K562 (cell line): ENCODE measurements around the gene USP43. TPM values are rescaled to one million over a fixed set of nuclear protein-coding genes. Genes with fewer than 3 reads are reported as not detected.

Source experiments
- ATAC-seq: fragments of 200-7000 bp; cut with Tn5 transposase; 3 replicates; pipeline ENCODE4 v1.9.1; 2020; ENCODE audit warnings: moderate library complexity
- BruUV-seq: library from RNA; stranded (reverse); fragments of 400-500 nt; replicated peaks from 2 replicates; lab custom pipeline; 2021; lab: Mats Ljungman, UMichigan
- CTCF ChIA-PET: fragments of 300-600 bp; formaldehyde crosslinking; extraction: SDS; loops from one replicate; lab custom pipeline; 2021; ENCODE audit warnings: low intra/inter-chr PET ratio; lab: Yijun Ruan, JAX
- POLR2A ChIA-PET: fragments of 300-600, 350-650 bp; sonication (Branson Sonifier 250); formaldehyde crosslinking; extraction: SDS; loops from one replicate; lab custom pipeline; 2021; ENCODE audit warnings: antibody characterized with exemption, inconsistent platforms; lab: Yijun Ruan, JAX
- DNase-seq, 4 experiments: peaks; one replicate each; pipeline versions ENCODE4 v3.0.0 to v3.0.0-alpha.2; 2011 to 2018; ENCODE audit warnings: low spot score in 3 of 4, mixed read lengths in 3 of 4; ENCODE audit errors: extremely low read depth in 1 of 4
- FAIRE-seq: peaks from 2 replicates; lab custom pipeline; 2011; peaks lifted over from hg19 to GRCh38; lab: Jason Lieb, UNC
- H2AFZ ChIP-seq: 2 replicates; pipeline ENCODE4 v1.6.0; 2011; ENCODE audit warnings: low read depth, low read length, control low read depth, inconsistent platforms
- H3K27ac ChIP-seq: fragments of 200-600 bp; 3 replicates; pipeline ENCODE4 v1.8.0; 2011; ENCODE audit warnings: low read depth, mild to moderate bottlenecking, control low read depth, inconsistent platforms, low read length, moderate library complexity, mixed read lengths; ENCODE audit errors: extremely low read depth
- H3K27me3 ChIP-seq, 2 experiments: fragments of 300-600 bp in 1 of 2; 2 replicates in 1 of 2; 3 replicates in 1 of 2; pipeline versions ENCODE4 v1.6.0 to v1.8.0; 2011; ENCODE audit warnings: inconsistent platforms in 2 of 2, low read length in 2 of 2, mild to moderate bottlenecking in 1 of 2, mixed read lengths in 1 of 2, moderate library complexity in 1 of 2; ENCODE audit not compliant: control insufficient read depth in 2 of 2, insufficient read depth in 2 of 2
- H3K36me3 ChIP-seq: fragments of 300-600 bp; 3 replicates; pipeline ENCODE4 v1.8.0; 2011; ENCODE audit warnings: mild to moderate bottlenecking, low read length, inconsistent platforms; ENCODE audit not compliant: control insufficient read depth, insufficient read depth
- H3K4me1 ChIP-seq, 2 experiments: fragments of 200-600 bp in 1 of 2; replicated peaks in 1 of 2; 2 replicates in 1 of 2; 3 replicates in 1 of 2; pipeline versions ENCODE4 v1.5.1 to v1.8.0; 2011; ENCODE audit warnings: inconsistent platforms in 2 of 2, low read length in 2 of 2, mild to moderate bottlenecking in 1 of 2, mixed read lengths in 1 of 2, moderate library complexity in 1 of 2; ENCODE audit not compliant: control insufficient read depth in 2 of 2, insufficient read depth in 2 of 2
- H3K4me2 ChIP-seq: 2 replicates; pipeline ENCODE4 v1.6.1; 2011; ENCODE audit warnings: low read length, control low read depth, inconsistent platforms, mixed read lengths; ENCODE audit not compliant: insufficient read depth
- H3K4me3 ChIP-seq: fragments of 200-600 bp; sonication (generic), shearing (Covaris generic); 2 replicates; pipeline ENCODE4 v1.5.1; 2016; ENCODE audit warnings: control low read depth, inconsistent platforms
- H3K79me2 ChIP-seq: fragments of 200-600 bp; 3 replicates; pipeline ENCODE4 v1.8.0; 2011; ENCODE audit warnings: low read length, inconsistent platforms; ENCODE audit not compliant: control insufficient read depth, insufficient read depth
- H3K9ac ChIP-seq, 2 experiments: 2 replicates each; pipeline versions ENCODE4 v1.6.0 to v1.6.1; 2011; ENCODE audit warnings: low read depth in 2 of 2, low read length in 2 of 2, control low read depth in 1 of 2, inconsistent platforms in 1 of 2, mild to moderate bottlenecking in 1 of 2, mixed read lengths in 1 of 2; ENCODE audit not compliant: insufficient read depth in 1 of 2
- H3K9me1 ChIP-seq: one replicate; pipeline ENCODE4 v1.6.0; 2011; ENCODE audit warnings: inconsistent platforms, mild to moderate bottlenecking, low read length, moderate library complexity; ENCODE audit not compliant: control insufficient read depth, insufficient read depth
- H3K9me3 ChIP-seq: replicated peaks from 2 replicates; pipeline ENCODE4 v1.5.1; 2011; ENCODE audit warnings: low read depth, low read length, inconsistent platforms; ENCODE audit not compliant: control insufficient read depth, insufficient read depth
- H4K20me1 ChIP-seq: replicated peaks from 2 replicates; pipeline ENCODE4 v1.6.1; 2011; ENCODE audit warnings: low read length, inconsistent platforms, mixed read lengths; ENCODE audit not compliant: control insufficient read depth, insufficient read depth
- BCL6 ChIP-seq: fragments of 250-450 bp; sonication (Bioruptor Pico); IDR thresholded peaks from 2 replicates; pipeline ENCODE4 v1.4.0; 2020
- COPS2 ChIP-seq: fragments of 450-650 bp; conservative IDR thresholded peaks from 2 replicates; pipeline ENCODE4 v1.6.1; 2016; ENCODE audit warnings: mild to moderate bottlenecking, moderate library complexity
- GABPA ChIP-seq: fragments of 200-800 bp; sonication (Bioruptor generic); conservative IDR thresholded peaks from 2 replicates; pipeline ENCODE4 v1.6.1; 2016; ENCODE audit warnings: low read depth, missing genetic modification characterization, missing compliant biosample characterization
- GATA2 ChIP-seq: sonication (generic); formaldehyde crosslinking; IDR thresholded peaks from 2 replicates; pipeline ENCODE4 v1.4.0; 2020; ENCODE audit warnings: mild to moderate bottlenecking, missing genetic modification reagents
- TFE3 ChIP-seq: fragments of 450-650 bp; formaldehyde crosslinking; IDR thresholded peaks from 2 replicates; pipeline ENCODE4 v1.4.0; 2020; ENCODE audit warnings: mild to moderate bottlenecking, mixed read lengths
- XRCC3 ChIP-seq: fragments of 450-650 bp; IDR thresholded peaks from 2 replicates; pipeline ENCODE4 v1.6.1; 2017; ENCODE audit warnings: mild to moderate bottlenecking, moderate library complexity
- WGBS: fragments of 100-300 bp; shearing (Covaris generic); methylation state at CpG from one replicate; pipeline ENCODE4 v1.1.6; 2016; ENCODE audit warnings: low coverage, mixed read lengths; ENCODE audit not compliant: insufficient coverage; ENCODE audit errors: missing lambda C conversion rate; 5-methylcytosine and 5-hydroxymethylcytosine counted together
- in situ Hi-C: fragments of 300-500 bp; cut with MboI; formaldehyde crosslinking; loops from 4 replicates; pipeline ENCODE4 v1.15.0; 2018; ENCODE audit warnings: inconsistent platforms, mixed read lengths
- intact Hi-C: fragments of 100-400 bp; cut with micrococcal nuclease; formaldehyde crosslinking; loops from 2 replicates; pipeline ENCODE4 v1.14.2; 2022
- polyA plus RNA-seq, 8 experiments: library from polyadenylated mRNA; depleted of rRNA in 4 of 8; stranded (reverse) in 5 of 8; unstranded in 3 of 8; fragments of >200 nt; fragmentation: Nextera tagmentation in 2 of 8; fragmentation: Illumina TruSeq in 1 of 8; extraction: Ambion mirVana in 2 of 8; extraction: Trizol in 1 of 8; gene quantifications; 2 replicates each; pipeline versions ENCODE4 v1.2.1 to v1.2.3, GENCODE V29; 2011 to 2014; ENCODE audit warnings: inconsistent platforms in 1 of 8, missing spikeins in 1 of 8
- total RNA-seq, 7 experiments: library from RNA; depleted of rRNA in 6 of 7; stranded (reverse); fragments of >200 nt in 6 of 7; fragmentation: Illumina TruSeq in 2 of 7; extraction: Trizol in 2 of 7; gene quantifications; 2 replicates each; pipeline versions ENCODE4 v1.2.1 to v1.2.3, GENCODE V29; 2011 to 2021; ENCODE audit warnings: low replicate concordance in 1 of 7
- TF ChIP-seq, protein P1 (sequence below): sonication (generic); formaldehyde crosslinking; IDR thresholded peaks from 2 replicates; pipeline ENCODE4 v1.8.0; 2022; ENCODE audit warnings: mild to moderate bottlenecking, missing genetic modification reagents, borderline replicate concordance

USP43 gene
- total and polyA plus RNA-seq, 9 of the 15 experiments (the other 6 are each of a cell fraction or from before 2014, with no cell fraction given): 0.01 to 0.18 (median 0.06) TPM; not detected in 1

GRCh38 chr17:9702482-9702881 lies 57.2 kb downstream of the USP43 start:
- ChIA-PET POLR2A (interaction anchor here (0.6 to 0.8 kb wide), 2 partner anchors 64 to 266 kb away, joined by 3 to 4 read pairs; no protein-coding TSS in a partner anchor), CTCF (no interaction called here)
- Histone ChIP-seq H3K27ac (no peak overlapping the region), H3K9me3 (no peaks in the 10 kb centered on the region), H3K9me1 (no peaks in the 10 kb centered on the region), H3K9ac (no peak overlapping the region), H2AFZ (no peak overlapping the region), H3K4me2 (no peak overlapping the region), H3K4me3 (no peak overlapping the region), H4K20me1 (no peaks in the 10 kb centered on the region; the same call in 1 of the 2 replicates), H3K27me3 (peaks cover 0 to 4% of the 10 kb centered on the region in 2 experiments; a peak in 1 of 5 replicates), H3K79me2 (no peaks in the 10 kb centered on the region), H3K36me3 (no peaks in the 10 kb centered on the region), H3K4me1 (no peaks in the 10 kb centered on the region)
- DNase-seq (no peak), ATAC-seq (no peak), FAIRE-seq (no peak)
- 0% methylated on average over 9 of the region's 9 CpGs for WGBS
- intact Hi-C loops: no loop called here
- TF ChIP-seq COPS2 (no peak), XRCC3 (no peak), BCL6 (no peak), TFE3 (CRISPR knock-in tag) (no peak), GABPA (tag) (no peak), GATA2 (no peak)
- TF ChIP-seq, protein P1, sequence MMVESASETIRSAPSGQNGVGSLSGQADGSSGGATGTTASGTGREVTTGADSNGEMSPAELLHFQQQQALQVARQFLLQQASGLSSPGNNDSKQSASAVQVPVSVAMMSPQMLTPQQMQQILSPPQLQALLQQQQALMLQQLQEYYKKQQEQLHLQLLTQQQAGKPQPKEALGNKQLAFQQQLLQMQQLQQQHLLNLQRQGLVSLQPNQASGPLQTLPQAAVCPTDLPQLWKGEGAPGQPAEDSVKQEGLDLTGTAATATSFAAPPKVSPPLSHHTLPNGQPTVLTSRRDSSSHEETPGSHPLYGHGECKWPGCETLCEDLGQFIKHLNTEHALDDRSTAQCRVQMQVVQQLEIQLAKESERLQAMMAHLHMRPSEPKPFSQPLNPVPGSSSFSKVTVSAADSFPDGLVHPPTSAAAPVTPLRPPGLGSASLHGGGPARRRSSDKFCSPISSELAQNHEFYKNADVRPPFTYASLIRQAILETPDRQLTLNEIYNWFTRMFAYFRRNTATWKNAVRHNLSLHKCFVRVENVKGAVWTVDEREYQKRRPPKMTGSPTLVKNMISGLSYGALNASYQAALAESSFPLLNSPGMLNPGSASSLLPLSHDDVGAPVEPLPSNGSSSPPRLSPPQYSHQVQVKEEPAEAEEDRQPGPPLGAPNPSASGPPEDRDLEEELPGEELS (CRISPR knock-in tag): no peak
- in situ Hi-C loops: no loop called here
- BruUV-seq: no TSS peak
